ENCODE data around the gene SIVA1.

Gene SIVA1

GRCh38 chr14:104715416-104715815 is 37.5 kb upstream of the SIVA1 start:
- no peak overlapping the region for H3K4me3 ChIP-seq (ENCODE audit: low read depth, low read length)
- TF ChIP-seq CTCF (IDR thresholded peaks at IDR 0.05; ENCODE audit: low read depth, low read length) = no peak

GRCh38 chr14:104715871-104716270 is 37.1 kb upstream of the SIVA1 start:
- no peak for TF ChIP-seq CTCF (IDR thresholded peaks at IDR 0.05; ENCODE audit: low read depth, low read length)
- no peak overlapping the region for H3K4me3 ChIP-seq (ENCODE audit: low read depth, low read length)

- no peak for TF ChIP-seq CTCF (IDR thresholded peaks at IDR 0.05; ENCODE audit: low read depth, low read length)
- H3K4me3 ChIP-seq (ENCODE audit: low read depth, low read length) = no peak overlapping the region
These were observed 35.8 kb upstream of the SIVA1 start for GRCh38 chr14:104717137-104717536.

- no peak overlapping the region for H3K4me3 ChIP-seq (ENCODE audit: low read depth, low read length)
- TF ChIP-seq CTCF (IDR thresholded peaks at IDR 0.05; ENCODE audit: low read depth, low read length) = no peak
These were observed 35.3 kb upstream of the SIVA1 start for GRCh38 chr14:104717646-104718045.

- no peak for TF ChIP-seq CTCF (IDR thresholded peaks at IDR 0.05; ENCODE audit: low read depth, low read length)
- H3K4me3 ChIP-seq (ENCODE audit: low read depth, low read length) = no peak overlapping the region
These were observed 34.8 kb upstream of the SIVA1 start for GRCh38 chr14:104718147-104718546.

GRCh38 chr14:104718871-104719270 is 34.1 kb upstream of the SIVA1 start:
- H3K4me3 ChIP-seq (ENCODE audit: low read depth, low read length) = no peak overlapping the region
- no peak for TF ChIP-seq CTCF (IDR thresholded peaks at IDR 0.05; ENCODE audit: low read depth, low read length)

- H3K4me3 ChIP-seq (ENCODE audit: low read depth, low read length) = no peak overlapping the region
- TF ChIP-seq CTCF (IDR thresholded peaks at IDR 0.05; ENCODE audit: low read depth, low read length) = no peak
These were observed 33.6 kb upstream of the SIVA1 start for GRCh38 chr14:104719343-104719742.
